ENCODE data around the gene TUBB1. TPM values are rescaled to one million over a fixed set of nuclear protein-coding genes. Genes with fewer than 3 reads are reported as not detected.
"Not testable (repeated sequence)": the region's sequence is repeated elsewhere in the genome, so short reads cannot be mapped to it uniquely, and the experiment has no call there.

The TUBB1 gene
- total RNA-seq, 1 donor from 2014 or later: not detected

DNA sequence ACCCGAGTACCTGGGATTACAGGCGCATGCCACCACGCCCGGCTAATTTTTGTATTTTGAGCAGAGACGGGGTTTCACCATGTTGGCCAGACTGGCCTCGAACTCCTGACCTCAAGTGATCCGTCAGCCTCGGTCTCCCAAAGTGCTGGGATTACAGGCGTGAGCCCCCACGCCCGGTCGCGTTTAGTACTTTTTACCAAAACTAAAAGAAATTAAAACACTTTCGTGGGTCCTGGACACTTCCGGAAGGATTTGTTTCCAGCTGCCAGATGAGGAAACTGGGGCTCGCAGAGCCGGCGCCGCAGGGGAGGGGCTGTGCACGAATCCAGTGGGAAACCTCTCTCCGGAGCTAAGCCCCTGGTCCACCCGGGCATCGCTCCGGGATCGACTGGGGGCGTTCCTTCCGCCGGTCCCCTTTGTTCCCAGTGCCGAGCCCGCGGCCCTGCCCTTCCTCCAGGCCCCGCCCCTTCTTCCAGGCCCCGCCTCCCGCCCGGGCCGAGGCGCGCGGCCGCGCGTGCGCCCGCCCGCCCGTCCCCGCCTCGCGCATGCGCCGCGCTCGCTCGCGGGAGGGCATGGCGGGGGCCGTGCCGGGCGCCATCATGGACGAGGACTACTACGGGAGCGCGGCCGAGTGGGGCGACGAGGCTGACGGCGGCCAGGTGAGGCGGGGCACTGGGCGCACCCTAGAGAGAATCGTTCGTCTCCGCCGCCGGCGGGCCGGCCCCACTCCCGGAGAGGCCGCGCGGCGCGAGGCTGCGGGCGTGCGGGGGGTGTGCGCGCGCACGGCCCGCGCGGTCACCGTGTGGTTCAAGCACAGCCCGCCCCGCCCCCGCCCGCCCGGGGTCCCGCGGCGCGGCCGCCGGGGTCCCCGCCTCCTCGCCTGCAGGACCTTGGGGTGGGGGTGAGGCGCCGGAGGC is 38.3 kb upstream of the TUBB1 start, which contains the start of gene NELFCD:
TSS of gene NELFCD (plus strand) at position 546 of the 917 bp plus-strand sequence. CDS start at position 600, 54 bp downstream.
- Mint-ChIP-seq H3K9me3 (ENCODE audit: unreplicated experiment) (peaks cover 4% of the 10 kb centered on the region), H3K27me3 (ENCODE audit: unreplicated experiment) (peaks cover 10% of the 10 kb centered on the region), H3K4me3 (ENCODE audit: unreplicated experiment) (peak within 1 kb of the TSS; percentile 91), H3K36me3 (ENCODE audit: low read depth, unreplicated experiment) (peaks cover 5% of the 10 kb centered on the region), H3K27ac (ENCODE audit: unreplicated experiment) (peak within 1 kb of the TSS; percentile 13), H3K4me1 (ENCODE audit: unreplicated experiment) (peaks cover 20% of the 10 kb centered on the region)
- TF ChIP-seq, protein P1, sequence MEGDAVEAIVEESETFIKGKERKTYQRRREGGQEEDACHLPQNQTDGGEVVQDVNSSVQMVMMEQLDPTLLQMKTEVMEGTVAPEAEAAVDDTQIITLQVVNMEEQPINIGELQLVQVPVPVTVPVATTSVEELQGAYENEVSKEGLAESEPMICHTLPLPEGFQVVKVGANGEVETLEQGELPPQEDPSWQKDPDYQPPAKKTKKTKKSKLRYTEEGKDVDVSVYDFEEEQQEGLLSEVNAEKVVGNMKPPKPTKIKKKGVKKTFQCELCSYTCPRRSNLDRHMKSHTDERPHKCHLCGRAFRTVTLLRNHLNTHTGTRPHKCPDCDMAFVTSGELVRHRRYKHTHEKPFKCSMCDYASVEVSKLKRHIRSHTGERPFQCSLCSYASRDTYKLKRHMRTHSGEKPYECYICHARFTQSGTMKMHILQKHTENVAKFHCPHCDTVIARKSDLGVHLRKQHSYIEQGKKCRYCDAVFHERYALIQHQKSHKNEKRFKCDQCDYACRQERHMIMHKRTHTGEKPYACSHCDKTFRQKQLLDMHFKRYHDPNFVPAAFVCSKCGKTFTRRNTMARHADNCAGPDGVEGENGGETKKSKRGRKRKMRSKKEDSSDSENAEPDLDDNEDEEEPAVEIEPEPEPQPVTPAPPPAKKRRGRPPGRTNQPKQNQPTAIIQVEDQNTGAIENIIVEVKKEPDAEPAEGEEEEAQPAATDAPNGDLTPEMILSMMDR (IDR thresholded peaks at IDR 0.05; ENCODE audit: unreplicated experiment): no peak
- peak; percentile 96 for DNase-seq (ENCODE audit: low spot score)

DNA sequence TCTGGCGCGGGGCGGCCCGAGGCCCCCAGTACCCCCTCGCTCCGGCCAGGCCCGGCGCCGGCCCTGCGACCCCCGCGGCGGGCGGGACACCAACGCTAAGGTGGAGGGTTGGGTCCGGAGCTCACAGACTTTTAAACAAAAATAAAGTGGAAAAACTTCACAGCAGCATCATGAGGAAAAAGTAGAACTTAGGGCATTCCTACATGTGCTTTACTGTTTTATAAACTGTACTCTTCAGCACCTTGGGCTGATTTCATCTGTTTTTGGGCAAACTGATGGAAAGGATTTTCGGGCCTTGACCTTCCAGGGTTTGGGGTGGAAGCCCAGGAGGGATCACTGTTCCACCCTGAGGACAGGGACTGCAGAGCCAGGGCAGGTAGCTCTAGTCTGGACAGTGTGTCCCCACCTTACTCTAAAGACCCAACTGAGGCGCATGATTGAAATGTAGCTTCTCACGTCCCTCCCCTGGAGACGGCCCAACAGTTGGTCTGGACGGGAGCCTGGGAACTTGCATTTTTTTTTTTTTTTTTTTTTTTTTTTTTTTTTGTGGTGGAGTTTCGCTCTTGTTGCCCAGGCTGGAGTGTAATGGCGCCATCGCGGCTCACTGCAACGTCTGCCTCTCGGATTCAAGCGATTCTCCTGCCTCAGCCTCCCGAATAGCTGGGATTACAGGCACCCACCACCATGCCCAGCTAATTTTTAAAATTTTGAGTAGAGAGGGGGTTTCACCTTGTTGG is 37.4 kb upstream of the TUBB1 start:
- Mint-ChIP-seq H3K9me3 (ENCODE audit: unreplicated experiment) (peaks cover under 1% of the 10 kb centered on the region), H3K27me3 (ENCODE audit: unreplicated experiment) (peaks cover 10% of the 10 kb centered on the region), H3K4me3 (ENCODE audit: unreplicated experiment) (peak overlapping the region; percentile 91), H3K27ac (ENCODE audit: unreplicated experiment) (peak overlapping the region; percentile 13), H3K36me3 (ENCODE audit: low read depth, unreplicated experiment) (peaks cover 10% of the 10 kb centered on the region), H3K4me1 (ENCODE audit: unreplicated experiment) (peaks cover 20% of the 10 kb centered on the region)
- TF ChIP-seq, protein P1 (IDR thresholded peaks at IDR 0.05; ENCODE audit: unreplicated experiment): no peak
- no peak for DNase-seq (ENCODE audit: low spot score)

DNA sequence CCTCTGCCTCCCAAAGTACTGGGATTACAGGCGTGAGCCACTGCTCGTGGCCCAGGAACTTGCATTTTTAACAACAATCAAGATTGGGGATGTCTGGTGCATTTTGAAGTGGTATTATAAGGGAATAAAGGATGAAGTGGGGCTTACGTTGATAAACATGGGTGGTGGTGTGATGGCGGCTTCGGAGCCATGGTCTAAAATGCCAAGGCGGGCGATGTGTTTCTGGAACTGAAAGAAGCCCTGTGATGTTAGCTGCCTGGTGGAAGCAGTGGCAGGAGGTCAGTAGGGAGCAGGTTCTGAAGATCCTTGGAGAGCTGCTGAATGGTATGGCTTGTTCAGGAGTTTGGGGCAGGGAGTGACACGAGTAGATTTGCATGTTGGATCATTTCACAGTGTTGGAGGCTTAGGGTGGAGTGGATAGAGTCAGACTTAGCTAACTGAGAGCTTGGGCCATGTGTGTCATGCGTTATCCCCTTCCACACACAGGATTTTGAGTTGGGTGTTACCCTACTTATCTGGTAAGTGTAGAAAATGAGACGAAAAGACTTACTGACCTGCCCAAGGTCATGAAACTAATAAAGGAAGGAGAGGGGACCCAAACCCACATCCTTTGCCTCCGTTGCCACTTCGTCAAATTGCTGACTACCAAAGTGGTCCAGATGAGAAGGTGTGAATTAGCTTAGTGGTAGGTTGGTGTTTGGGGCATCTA is 36.7 kb upstream of the TUBB1 start:
- Mint-ChIP-seq H3K27me3 (ENCODE audit: unreplicated experiment) (peaks cover 10% of the 10 kb centered on the region), H3K4me3 (ENCODE audit: unreplicated experiment) (peak overlapping the region; percentile 87), H3K27ac (ENCODE audit: unreplicated experiment) (peak overlapping the region; percentile 76), H3K9me3 (ENCODE audit: unreplicated experiment) (no peaks in the 10 kb centered on the region), H3K4me1 (ENCODE audit: unreplicated experiment) (peaks cover 20% of the 10 kb centered on the region), H3K36me3 (ENCODE audit: low read depth, unreplicated experiment) (peaks cover 15% of the 10 kb centered on the region)
- TF ChIP-seq, protein P1 (IDR thresholded peaks at IDR 0.05; ENCODE audit: unreplicated experiment): no peak
- no peak for DNase-seq (ENCODE audit: low spot score)

GRCh38 chr20:58983115-58983468 is 36.1 kb upstream of the TUBB1 start:
- H3K27me3 Mint-ChIP-seq (ENCODE audit: unreplicated experiment); H3K4me3 Mint-ChIP-seq (ENCODE audit: unreplicated experiment); H3K9me3 Mint-ChIP-seq (ENCODE audit: unreplicated experiment); DNase-seq (ENCODE audit: low spot score); H3K27ac Mint-ChIP-seq (ENCODE audit: unreplicated experiment): not testable (repeated sequence)
- H3K36me3 Mint-ChIP-seq (ENCODE audit: low read depth, unreplicated experiment): peaks cover 19% of the 10 kb centered on the region
- peaks cover 20% of the 10 kb centered on the region for H3K4me1 Mint-ChIP-seq (ENCODE audit: unreplicated experiment)

GRCh38 chr20:58984691-58985090 is 34.5 kb upstream of the TUBB1 start:
- peaks cover 20% of the 10 kb centered on the region for H3K4me1 Mint-ChIP-seq (ENCODE audit: unreplicated experiment)
- H3K4me3 Mint-ChIP-seq (ENCODE audit: unreplicated experiment): peak overlapping the region; percentile 24
- TF ChIP-seq, protein P1 (IDR thresholded peaks at IDR 0.05; ENCODE audit: unreplicated experiment): no peak
- H3K27me3 Mint-ChIP-seq (ENCODE audit: unreplicated experiment): peaks cover 10% of the 10 kb centered on the region
- H3K27ac Mint-ChIP-seq (ENCODE audit: unreplicated experiment): no peak overlapping the region
- DNase-seq (ENCODE audit: low spot score): no peak
- no peaks in the 10 kb centered on the region for H3K9me3 Mint-ChIP-seq (ENCODE audit: unreplicated experiment)
- H3K36me3 Mint-ChIP-seq (ENCODE audit: low read depth, unreplicated experiment): peaks cover 30% of the 10 kb centered on the region

Data from endothelial cell (in vitro differentiated cells).